Stimulated activated CD8-positive, alpha-beta memory T cell treated with anti-CD3 and anti-CD28 coated beads, Interleukin-2, amount 100 ng/mL, for 48 hours (primary cell): ENCODE results near the gene MRPL42.
"Not testable (repeated sequence)": the region's sequence is repeated elsewhere in the genome, so short reads cannot be mapped to it uniquely, and the experiment has no call there.

Source experiments
- DNase-seq, 2 donors: peaks; one replicate each; pipeline ENCODE4 v3.0.0-alpha.2; 2020; ENCODE audit warnings: low read depth in 2 of 2

The MRPL42 gene

DNA sequence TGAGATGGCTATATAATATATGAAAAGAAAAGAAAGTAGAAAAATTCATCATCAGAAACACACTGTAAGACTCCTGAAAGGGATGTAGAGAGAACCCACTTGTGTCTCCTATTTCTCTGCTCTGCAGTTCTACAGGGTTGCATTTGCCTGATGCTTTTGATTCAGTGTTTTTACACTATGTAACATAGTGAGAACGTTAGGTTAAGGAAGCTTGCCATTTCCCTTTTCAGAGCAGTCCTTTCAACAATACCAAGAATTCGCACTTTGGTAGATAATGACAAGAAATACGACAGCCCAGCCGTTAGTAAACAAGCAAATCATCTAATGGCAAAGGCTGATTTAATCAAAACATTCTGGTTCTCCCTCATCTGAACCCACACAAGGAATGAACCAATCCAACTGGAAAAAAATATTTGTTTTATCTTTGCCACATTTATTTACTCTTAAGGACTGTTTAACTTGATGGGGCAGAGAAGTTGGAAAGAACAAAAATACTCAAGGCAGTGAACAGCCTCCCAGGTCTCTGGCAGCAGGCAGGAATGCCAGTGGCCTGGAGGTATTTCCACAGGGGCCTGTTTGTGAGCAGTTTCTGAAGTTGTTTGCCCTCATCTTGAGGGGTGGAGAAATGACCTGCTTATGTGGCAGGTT lies 74.4 kb downstream of the MRPL42 start:
- no peak for DNase-seq

DNA sequence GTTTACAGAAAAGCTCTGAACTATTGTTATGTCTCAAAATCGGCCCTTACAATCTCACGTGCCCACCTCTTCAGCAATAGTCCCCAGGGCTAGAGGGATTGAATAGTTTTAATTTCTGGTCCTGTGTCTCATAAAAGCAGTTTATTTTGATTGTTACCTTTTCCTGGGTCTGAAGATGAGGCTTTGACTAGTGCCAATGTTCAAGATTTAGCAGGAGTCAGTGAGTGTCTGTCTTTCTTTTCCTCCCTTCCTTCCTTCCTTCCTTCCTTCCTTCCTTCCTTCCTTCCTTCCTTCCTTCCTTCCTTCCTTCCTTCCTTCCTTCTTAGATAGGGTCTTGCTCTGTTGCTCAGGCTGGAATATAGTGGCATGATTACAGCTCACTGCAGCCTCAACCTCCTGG lies 80.5 kb downstream of the MRPL42 start:
- DNase-seq = no peak

DNA sequence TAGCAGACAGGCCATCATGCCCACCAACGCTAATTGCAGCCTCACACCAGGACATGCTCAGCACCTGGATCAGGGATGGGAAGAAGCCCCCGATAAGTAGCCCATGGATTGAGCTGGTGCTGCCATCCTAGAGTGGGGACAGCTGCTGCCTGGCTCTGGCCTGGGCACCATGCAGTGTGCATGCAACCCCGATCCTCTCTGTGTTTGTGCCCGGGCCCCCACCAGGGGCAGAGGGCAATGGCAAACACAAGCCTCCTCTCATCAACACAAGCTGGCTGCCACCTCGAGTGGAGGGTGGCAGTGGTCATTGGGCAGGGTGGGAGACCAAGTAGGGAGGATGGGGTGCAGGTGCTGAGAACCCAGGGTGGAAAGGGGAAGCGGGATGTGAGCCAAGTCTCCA lies 81.9 kb downstream of the MRPL42 start:
- DNase-seq = no peak

DNA sequence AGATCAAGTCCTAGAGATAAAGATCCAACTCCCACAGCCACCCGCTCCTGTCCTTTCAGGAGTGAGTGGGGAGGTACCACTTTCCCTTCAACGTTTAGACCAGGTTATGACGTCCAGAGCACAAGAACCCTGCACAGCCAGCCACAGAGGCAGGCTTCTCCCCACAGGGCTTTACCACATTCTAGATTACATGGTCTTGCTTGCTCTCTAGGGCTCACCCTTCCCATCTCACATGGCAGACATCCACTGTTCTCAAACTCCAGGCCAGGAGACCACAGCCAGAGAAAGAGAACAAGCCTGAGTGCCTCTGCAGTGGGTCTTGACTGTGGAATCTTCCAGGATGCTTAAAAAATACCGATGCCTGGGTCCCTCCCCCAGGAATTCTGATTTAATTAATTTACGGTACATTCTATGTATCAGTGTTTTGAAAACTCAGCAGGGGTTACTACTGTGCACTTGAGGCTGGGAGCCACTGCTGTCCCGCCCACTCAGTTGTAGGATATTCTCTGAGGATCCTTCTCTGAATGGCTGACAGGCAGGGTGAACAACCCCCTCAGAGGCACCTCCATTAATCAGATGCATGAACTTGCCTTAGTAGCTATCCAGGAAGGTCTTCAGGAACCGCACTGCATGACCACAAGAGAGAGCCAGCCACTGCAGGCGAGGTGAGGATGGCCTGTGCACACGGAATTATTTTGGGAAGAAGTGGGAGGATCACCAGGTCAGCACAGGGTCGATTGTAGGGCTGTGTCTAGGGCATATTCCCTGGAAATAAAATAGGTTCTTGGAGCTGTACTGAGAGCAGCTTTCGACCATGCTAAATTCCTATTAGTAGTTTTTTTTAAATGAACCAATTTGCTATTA lies 83.7 kb downstream of the MRPL42 start:
- no peak for DNase-seq

DNA sequence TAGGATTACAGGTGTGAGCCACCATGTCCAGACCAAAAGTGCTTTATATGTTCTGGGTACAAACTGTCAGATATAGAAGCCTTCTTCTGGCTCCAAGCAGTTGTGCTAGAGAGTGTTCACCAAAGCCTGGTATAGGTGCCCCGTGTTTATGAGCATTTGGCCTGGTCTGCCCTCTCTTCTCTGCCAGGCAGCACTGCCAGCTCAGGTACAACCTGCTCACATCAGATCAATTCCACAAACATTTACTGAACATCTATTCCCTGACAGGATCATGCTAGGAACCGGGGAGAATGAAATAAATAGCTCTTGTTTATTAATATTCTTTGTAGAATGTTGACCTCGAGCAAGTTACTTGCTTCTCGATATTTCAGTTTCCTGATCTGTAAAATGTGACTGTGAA lies 85.1 kb downstream of the MRPL42 start:
- no peak for DNase-seq

DNA sequence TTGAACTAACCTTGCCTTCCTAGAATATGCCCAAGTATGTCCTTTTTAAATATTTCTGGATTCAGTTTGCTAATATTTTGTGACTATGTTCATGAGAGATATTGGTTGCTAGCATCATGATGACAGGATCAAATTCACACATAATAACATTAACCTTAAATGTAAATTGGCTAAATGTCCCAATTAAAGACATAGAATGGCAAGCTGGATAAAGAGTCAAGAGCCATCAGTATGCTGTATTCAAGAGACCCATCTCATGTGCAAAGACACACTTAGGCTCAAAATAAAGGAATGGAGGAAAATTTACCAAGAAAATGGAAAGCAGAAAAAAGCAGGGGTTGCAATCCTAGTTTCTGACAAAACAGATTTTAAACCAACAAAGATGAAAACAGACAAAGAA lies 90.6 kb downstream of the MRPL42 start:
- DNase-seq = not testable (repeated sequence)

DNA sequence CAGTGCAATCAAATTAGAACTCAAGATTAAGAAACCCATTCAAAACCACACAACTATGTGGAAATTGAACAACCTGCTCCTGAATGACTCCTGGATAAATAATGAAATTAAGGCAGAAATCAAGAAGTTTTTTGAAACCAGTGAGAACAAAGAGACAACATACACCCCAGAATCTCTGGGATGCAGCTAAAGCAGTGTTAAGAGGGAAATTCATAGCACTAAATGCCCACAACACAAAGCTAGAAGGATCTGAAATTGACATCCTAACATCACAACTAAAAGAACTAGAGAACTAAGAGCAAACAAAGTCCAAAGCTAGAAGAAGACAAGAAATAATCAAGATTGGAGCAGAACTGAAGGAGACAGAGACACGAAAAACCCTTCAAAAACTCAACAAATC lies 91.4 kb downstream of the MRPL42 start:
- DNase-seq = not testable (repeated sequence)

DNA sequence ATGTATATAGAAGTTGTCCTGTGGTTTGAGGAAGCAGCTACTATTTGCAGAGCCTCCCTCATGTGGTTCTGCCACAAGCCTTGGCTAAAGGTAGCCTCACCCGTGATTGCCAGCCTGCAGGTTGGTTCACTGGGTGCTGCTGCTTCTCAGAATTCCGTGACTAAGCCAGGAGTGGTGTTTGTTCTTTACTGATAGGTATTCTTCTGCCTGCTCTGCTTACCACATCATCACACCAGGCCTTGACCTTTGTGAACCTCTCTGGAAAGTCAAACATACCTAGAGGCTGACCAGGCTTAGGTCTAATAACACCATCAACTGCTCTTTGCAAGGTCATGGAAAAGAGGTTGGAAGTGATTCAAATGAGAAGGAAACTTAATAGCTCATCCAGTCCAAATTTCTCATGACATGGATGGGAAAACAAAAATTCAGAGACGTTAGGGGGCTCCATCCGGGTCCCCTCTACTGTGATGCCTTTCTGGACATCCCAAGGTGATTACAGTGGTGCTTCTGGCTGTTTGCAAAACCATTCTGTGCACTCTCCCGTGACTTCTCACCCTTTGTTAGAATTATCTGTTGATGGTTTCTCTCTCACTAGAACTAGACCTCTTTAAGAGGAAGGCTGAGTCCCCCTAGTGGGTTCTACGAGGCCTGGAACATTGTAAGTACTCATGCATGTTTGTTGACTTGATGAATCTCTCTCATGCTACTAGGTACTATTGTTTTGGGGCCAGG lies 96.7 kb downstream of the MRPL42 start:
- DNase-seq = no peak

DNA sequence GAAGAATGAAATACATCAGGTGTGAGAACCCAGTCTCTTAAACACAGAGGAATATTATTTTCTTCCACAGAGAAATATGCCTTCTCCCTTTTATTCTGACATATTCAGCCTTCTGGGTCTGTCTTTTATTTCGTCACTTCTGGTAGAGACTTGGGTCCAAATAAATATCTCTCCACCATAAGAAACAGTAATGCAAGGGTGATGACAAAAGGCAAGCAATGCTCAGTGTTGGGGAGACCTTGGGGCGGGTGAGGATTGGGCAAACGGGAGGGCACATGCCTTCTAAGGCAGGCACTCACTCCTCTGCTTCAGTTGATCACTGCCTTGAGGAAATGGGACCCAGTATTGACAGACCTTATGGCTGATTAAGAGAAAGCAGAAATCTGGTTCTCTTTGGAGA lies 98.4 kb downstream of the MRPL42 start:
- DNase-seq = no peak
